ENCODE measurements around the gene SGTB.

GRCh38 chr5:65753189-65753588 is 31.3 kb upstream of the SGTB start:
- TF ChIP-seq YY1 (IDR thresholded peaks at IDR 0.05; ENCODE audit: low read depth) = no peak
- TF ChIP-seq FOXM1 (IDR thresholded peaks at IDR 0.05; ENCODE audit: borderline replicate concordance, low read depth) = no peak
- TF ChIP-seq, protein P1, sequence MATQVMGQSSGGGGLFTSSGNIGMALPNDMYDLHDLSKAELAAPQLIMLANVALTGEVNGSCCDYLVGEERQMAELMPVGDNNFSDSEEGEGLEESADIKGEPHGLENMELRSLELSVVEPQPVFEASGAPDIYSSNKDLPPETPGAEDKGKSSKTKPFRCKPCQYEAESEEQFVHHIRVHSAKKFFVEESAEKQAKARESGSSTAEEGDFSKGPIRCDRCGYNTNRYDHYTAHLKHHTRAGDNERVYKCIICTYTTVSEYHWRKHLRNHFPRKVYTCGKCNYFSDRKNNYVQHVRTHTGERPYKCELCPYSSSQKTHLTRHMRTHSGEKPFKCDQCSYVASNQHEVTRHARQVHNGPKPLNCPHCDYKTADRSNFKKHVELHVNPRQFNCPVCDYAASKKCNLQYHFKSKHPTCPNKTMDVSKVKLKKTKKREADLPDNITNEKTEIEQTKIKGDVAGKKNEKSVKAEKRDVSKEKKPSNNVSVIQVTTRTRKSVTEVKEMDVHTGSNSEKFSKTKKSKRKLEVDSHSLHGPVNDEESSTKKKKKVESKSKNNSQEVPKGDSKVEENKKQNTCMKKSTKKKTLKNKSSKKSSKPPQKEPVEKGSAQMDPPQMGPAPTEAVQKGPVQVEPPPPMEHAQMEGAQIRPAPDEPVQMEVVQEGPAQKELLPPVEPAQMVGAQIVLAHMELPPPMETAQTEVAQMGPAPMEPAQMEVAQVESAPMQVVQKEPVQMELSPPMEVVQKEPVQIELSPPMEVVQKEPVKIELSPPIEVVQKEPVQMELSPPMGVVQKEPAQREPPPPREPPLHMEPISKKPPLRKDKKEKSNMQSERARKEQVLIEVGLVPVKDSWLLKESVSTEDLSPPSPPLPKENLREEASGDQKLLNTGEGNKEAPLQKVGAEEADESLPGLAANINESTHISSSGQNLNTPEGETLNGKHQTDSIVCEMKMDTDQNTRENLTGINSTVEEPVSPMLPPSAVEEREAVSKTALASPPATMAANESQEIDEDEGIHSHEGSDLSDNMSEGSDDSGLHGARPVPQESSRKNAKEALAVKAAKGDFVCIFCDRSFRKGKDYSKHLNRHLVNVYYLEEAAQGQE (IDR thresholded peaks at IDR 0.05; ENCODE audit: low read depth) = no peak
- no peak for TF ChIP-seq RAD21 (IDR thresholded peaks at IDR 0.05; ENCODE audit: low read depth)
- TF ChIP-seq CREB1 (IDR thresholded peaks at IDR 0.05; ENCODE audit: low read depth) = no peak
- TF ChIP-seq EP300 (IDR thresholded peaks at IDR 0.05; ENCODE audit: borderline replicate concordance) = no peak
- TF ChIP-seq USF1 (IDR thresholded peaks at IDR 0.05) = no peak
- no peak for TF ChIP-seq TEAD4 (IDR thresholded peaks at IDR 0.05)

Data from Ishikawa (cell line).